ENCODE results near the gene FCN2.

Gene FCN2

DNA sequence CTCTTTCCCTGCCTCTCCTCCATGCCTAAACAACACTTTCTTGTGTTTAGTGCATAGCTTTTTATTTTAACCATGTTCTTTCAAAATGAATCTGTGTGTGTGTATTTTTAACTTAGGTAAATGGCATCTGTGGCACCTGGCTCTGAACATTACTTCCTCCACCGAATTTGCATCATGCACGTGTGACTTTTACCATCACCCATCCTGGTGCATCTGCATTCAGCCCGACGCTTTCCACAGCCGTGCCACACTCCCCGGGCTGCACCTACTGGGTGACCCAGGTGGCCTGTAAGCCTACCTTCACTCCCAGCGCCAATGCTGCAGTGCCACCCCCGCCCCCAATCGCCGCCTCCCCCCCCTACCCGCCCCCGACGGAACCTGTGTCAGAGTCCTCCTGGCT lies 49.8 kb downstream of the FCN2 start:
- H3K27ac ChIP-seq: no peak overlapping the region
- TF ChIP-seq, protein P1, sequence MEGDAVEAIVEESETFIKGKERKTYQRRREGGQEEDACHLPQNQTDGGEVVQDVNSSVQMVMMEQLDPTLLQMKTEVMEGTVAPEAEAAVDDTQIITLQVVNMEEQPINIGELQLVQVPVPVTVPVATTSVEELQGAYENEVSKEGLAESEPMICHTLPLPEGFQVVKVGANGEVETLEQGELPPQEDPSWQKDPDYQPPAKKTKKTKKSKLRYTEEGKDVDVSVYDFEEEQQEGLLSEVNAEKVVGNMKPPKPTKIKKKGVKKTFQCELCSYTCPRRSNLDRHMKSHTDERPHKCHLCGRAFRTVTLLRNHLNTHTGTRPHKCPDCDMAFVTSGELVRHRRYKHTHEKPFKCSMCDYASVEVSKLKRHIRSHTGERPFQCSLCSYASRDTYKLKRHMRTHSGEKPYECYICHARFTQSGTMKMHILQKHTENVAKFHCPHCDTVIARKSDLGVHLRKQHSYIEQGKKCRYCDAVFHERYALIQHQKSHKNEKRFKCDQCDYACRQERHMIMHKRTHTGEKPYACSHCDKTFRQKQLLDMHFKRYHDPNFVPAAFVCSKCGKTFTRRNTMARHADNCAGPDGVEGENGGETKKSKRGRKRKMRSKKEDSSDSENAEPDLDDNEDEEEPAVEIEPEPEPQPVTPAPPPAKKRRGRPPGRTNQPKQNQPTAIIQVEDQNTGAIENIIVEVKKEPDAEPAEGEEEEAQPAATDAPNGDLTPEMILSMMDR (IDR thresholded peaks at IDR 0.05): no peak
- no peak for TF ChIP-seq ZFX (IDR thresholded peaks at IDR 0.05; ENCODE audit: borderline replicate concordance)

DNA sequence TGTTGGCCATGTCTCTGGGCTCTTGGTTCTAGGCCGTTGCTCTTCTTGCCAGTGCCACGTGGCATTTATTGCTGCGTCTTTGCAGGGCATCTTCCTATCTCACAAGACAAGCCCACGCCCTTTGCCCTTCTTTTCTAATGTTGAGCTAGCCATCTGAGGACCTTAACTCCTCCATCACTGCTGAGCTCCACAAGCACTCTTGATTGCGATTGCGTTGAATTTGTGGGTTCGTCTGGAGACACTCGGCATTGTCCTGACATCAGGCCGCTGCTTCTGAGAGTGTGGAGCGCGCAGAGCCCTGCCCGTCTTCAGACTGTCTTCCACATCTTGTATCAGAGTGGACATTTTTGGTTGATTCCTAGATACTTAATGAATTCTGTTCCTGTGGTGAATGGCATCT lies 51.6 kb downstream of the FCN2 start:
- TF ChIP-seq, protein P1 (IDR thresholded peaks at IDR 0.05): no peak
- H3K27ac ChIP-seq: no peak overlapping the region

DNA sequence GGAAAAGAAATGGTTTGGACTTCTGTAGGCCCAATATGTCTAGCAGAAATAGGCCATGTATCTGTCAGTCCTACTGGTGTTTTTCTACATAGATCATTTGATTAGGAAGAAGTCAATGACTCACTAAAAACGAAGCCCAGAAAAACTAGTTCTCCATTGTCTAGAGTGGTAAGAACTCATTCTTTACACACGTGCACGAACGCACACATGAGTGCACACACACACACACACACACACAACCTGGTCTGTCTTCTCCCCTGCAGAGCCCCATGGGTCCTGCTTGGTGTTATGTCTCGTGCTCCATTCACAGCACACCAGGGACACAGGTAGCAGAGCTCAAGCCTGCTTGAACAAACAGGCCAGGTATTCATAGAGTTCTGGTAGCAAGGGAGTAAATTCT lies 52.0 kb downstream of the FCN2 start:
- no peak for TF ChIP-seq ZFX (IDR thresholded peaks at IDR 0.05; ENCODE audit: borderline replicate concordance)
- TF ChIP-seq, protein P1 (IDR thresholded peaks at IDR 0.05): no peak
- H3K27ac ChIP-seq: no peak overlapping the region

DNA sequence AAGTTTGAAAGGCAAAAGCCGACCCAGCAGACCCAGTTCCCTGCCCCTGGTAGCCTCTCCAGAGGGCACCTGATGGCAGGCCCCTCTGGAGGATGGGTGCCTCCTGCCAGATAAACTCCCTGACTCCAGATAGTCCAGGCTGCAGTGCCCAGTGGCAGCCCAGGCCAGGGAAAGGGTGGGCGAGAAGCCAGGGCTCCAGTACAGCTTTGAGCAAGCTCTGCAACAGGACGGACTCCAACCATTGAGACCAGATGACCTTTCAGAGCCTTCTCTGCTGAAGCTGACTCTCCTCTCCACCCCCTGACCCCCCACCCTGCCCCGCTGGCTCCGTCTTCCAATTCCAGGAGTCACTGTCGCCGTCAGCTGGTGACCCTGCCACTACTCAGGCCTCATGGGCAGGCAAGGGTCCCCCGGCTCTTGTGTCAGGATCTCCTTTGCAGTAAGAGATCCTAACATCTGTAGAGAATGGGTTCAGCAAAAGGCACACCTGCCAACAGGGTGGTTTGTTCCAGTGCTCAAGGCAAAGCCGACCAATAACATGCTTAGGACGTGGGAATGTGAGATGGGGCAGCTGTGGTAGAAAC lies 52.6 kb downstream of the FCN2 start:
- no peak overlapping the region for H3K27ac ChIP-seq
- TF ChIP-seq ZFX (IDR thresholded peaks at IDR 0.05; ENCODE audit: borderline replicate concordance): no peak
- TF ChIP-seq, protein P1 (IDR thresholded peaks at IDR 0.05): no peak

DNA sequence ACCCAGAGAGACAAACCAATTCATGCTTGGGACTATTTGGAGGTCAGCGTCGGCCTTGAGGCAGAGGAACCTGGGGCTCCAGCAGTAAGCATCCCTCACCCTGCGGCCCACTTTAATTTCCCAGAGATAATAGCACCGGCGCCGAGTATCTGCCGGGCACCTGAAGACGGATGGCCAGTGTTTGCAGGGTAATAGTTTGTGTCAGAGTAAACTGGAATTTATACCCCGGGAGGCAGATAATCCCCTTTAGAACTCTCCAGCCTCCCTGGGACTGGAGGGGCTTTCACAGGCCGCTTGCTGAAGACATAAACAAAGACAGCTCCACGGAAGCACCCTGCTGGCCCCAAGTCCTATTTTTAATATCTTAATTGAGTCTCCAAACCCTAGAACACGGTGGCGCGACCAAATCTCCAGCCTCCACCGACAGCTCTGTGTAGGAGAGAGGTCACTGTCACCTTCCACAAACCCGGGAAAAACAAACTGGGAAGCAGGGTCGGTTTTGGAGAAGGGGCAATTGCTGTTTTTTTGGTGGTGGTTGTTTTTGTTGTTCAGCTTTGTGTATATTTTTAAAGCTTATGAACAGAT lies 54.5 kb downstream of the FCN2 start:
- no peak overlapping the region for H3K27ac ChIP-seq
- no peak for TF ChIP-seq ZFX (IDR thresholded peaks at IDR 0.05; ENCODE audit: borderline replicate concordance)
- TF ChIP-seq, protein P1 (IDR thresholded peaks at IDR 0.05): no peak

DNA sequence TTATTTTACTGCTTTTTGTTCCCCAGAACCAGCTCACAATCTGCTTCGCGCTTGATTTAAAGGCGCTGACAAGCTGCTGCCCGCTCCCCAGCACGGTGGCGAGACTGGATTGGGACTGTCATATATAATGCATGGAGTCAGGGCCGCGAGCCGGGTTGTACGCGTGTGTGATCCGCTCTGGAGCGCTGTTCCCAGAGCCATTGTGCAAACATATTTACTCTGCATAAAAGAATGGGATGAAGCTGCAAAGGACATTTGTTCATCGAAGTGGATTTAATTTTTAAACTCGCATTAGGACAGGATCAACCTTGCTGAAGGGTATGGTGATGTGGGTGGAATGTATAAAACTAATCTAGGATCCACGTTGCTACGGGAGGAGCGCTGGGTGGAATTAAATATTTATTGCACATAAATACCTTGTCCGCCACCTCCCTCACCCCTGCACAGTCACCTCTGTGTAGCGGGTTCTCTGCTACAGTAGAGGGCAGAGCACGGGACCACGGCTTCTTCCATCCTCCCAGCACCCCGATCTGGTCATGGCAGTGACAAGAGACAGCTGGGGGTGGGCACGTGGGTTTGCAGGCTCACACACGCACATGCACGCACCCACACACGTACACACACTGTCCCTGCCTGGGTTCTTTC lies 55.2 kb downstream of the FCN2 start:
- TF ChIP-seq, protein P1 (IDR thresholded peaks at IDR 0.05): no peak
- no peak for TF ChIP-seq ZFX (IDR thresholded peaks at IDR 0.05; ENCODE audit: borderline replicate concordance)
- H3K27ac ChIP-seq: no peak overlapping the region
